ENCODE results near the gene ZFP64.

GRCh38 chr20:52160621-52161204 lies 30.9 kb downstream of the ZFP64 start:
- TF ChIP-seq CTCF (conservative IDR thresholded peaks at IDR 0.05; ENCODE audit: low read depth, low read length) (no peak), POLR2A (IDR thresholded peaks at IDR 0.05; ENCODE audit: low read depth, low read length) (no peak), SMC3 (IDR thresholded peaks at IDR 0.05; ENCODE audit: low read depth, low read length) (no peak)

Measured in IMR-90 (cell line).